GM23338 (cell line): ENCODE results near the gene PRDM2.

Experiments
- CREB1 ChIP-seq: fragments of 250-450 bp; sonication (Bioruptor Pico); IDR thresholded peaks from 2 replicates; pipeline ENCODE4 v1.5.0; 2020; ENCODE audit warnings: low read depth, mild to moderate bottlenecking, moderate library complexity
- EZH2 ChIP-seq: fragments of 200-600 bp; sonication (generic); IDR thresholded peaks from one replicate; pipeline ENCODE4 v1.8.0; 2017; ENCODE audit warnings: antibody characterized with exemption, mild to moderate bottlenecking, low read depth; ENCODE audit not compliant: unreplicated experiment
- EZH2phosphoT487 ChIP-seq: fragments of 200-600 bp; sonication (generic); IDR thresholded peaks from one replicate; pipeline ENCODE4 v1.8.1; 2018; ENCODE audit warnings: antibody characterized with exemption; ENCODE audit not compliant: unreplicated experiment
- JUNB ChIP-seq: IDR thresholded peaks from one replicate; pipeline ENCODE4 v1.6.1; 2016; ENCODE audit warnings: antibody characterized with exemption; ENCODE audit not compliant: unreplicated experiment
- POLR2AphosphoS5 ChIP-seq: IDR thresholded peaks from 2 replicates; pipeline ENCODE4 v1.6.1; 2016; ENCODE audit warnings: antibody characterized with exemption, low read depth
- STAT1 ChIP-seq: IDR thresholded peaks from one replicate; pipeline ENCODE4 v1.6.1; 2016; ENCODE audit warnings: antibody characterized with exemption; ENCODE audit not compliant: unreplicated experiment
- ZNF114 ChIP-seq: fragments of 250-450 bp; sonication (Bioruptor Pico); IDR thresholded peaks from 2 replicates; pipeline ENCODE4 v1.5.0; 2020; ENCODE audit warnings: mild to moderate bottlenecking, moderate library complexity
- TF ChIP-seq, protein P1 (sequence below): IDR thresholded peaks from one replicate; pipeline ENCODE4 v1.6.1; 2018; ENCODE audit warnings: antibody characterized with exemption; ENCODE audit not compliant: unreplicated experiment
- TF ChIP-seq, protein P2 (sequence below), 2 experiments: fragments of 200-600 bp in 1 of 2; sonication (generic) in 1 of 2; conservative IDR thresholded peaks; 2 replicates each; pipeline versions ENCODE4 v1.5.1 to v1.6.1; 2016 to 2017; ENCODE audit warnings: antibody characterized with exemption in 2 of 2, low read depth in 2 of 2, mild to moderate bottlenecking in 2 of 2, moderate library complexity in 1 of 2

DNA sequence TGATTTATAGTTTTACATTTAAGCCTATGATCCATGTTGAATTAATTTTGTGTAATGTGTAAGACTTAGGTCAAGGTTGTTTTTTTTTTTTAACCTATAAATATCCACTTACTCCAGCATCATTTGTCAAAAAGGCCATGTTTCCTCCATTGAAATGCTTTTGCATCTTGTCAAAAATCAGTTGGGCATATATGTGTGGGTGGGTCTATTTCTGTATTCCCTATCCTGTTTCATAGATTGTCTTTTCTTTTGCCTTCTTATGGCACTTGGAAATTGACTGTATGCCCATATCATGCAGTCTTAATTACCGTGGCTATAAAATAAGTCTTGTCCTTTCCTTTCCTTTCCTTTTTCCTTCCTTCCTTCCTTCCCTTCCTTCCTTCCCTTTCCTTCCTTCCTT is 138.2 kb downstream of the PRDM2 start:
- TF ChIP-seq, protein P1, sequence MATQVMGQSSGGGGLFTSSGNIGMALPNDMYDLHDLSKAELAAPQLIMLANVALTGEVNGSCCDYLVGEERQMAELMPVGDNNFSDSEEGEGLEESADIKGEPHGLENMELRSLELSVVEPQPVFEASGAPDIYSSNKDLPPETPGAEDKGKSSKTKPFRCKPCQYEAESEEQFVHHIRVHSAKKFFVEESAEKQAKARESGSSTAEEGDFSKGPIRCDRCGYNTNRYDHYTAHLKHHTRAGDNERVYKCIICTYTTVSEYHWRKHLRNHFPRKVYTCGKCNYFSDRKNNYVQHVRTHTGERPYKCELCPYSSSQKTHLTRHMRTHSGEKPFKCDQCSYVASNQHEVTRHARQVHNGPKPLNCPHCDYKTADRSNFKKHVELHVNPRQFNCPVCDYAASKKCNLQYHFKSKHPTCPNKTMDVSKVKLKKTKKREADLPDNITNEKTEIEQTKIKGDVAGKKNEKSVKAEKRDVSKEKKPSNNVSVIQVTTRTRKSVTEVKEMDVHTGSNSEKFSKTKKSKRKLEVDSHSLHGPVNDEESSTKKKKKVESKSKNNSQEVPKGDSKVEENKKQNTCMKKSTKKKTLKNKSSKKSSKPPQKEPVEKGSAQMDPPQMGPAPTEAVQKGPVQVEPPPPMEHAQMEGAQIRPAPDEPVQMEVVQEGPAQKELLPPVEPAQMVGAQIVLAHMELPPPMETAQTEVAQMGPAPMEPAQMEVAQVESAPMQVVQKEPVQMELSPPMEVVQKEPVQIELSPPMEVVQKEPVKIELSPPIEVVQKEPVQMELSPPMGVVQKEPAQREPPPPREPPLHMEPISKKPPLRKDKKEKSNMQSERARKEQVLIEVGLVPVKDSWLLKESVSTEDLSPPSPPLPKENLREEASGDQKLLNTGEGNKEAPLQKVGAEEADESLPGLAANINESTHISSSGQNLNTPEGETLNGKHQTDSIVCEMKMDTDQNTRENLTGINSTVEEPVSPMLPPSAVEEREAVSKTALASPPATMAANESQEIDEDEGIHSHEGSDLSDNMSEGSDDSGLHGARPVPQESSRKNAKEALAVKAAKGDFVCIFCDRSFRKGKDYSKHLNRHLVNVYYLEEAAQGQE: no peak
- TF ChIP-seq, protein P2, sequence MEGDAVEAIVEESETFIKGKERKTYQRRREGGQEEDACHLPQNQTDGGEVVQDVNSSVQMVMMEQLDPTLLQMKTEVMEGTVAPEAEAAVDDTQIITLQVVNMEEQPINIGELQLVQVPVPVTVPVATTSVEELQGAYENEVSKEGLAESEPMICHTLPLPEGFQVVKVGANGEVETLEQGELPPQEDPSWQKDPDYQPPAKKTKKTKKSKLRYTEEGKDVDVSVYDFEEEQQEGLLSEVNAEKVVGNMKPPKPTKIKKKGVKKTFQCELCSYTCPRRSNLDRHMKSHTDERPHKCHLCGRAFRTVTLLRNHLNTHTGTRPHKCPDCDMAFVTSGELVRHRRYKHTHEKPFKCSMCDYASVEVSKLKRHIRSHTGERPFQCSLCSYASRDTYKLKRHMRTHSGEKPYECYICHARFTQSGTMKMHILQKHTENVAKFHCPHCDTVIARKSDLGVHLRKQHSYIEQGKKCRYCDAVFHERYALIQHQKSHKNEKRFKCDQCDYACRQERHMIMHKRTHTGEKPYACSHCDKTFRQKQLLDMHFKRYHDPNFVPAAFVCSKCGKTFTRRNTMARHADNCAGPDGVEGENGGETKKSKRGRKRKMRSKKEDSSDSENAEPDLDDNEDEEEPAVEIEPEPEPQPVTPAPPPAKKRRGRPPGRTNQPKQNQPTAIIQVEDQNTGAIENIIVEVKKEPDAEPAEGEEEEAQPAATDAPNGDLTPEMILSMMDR (conservative IDR thresholded peaks at IDR 0.05; ENCODE audit: low read depth in 2 of 2): no peak
- TF ChIP-seq EZH2phosphoT487: no peak
- no peak for TF ChIP-seq POLR2AphosphoS5
- no peak for TF ChIP-seq EZH2
- TF ChIP-seq JUNB: no peak
- no peak for TF ChIP-seq STAT1
- TF ChIP-seq CREB1 (CRISPR knock-in tag): no peak
- no peak for TF ChIP-seq ZNF114 (CRISPR knock-in tag)
